ENCODE measurements around the gene CGB7.
"Not testable (repeated sequence)": the region's sequence is repeated elsewhere in the genome, so short reads cannot be mapped to it uniquely, and the experiment has no call there.

DNA sequence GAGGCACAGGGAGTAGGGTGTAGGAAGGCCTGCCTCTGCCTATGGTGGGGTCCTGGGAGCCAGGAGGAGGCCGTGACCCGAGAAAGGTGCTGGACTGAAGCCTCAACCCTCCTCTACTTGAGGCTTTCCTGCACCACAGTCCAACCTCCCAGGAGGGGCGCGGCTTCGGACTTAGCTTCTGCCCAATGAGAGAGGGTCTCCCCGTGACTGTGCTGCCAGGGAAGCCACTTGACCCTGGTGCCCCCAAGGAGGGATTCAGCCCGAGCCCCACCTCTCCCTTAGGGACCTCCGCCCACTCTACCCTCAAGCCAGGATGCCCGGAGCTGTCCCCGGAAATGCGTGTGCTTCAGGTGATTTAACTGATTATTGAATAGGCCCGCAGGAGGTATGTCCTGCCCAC lies 8.5 kb downstream of the CGB7 start, which contains the start of gene CGB8:
- TF ChIP-seq, protein P1, sequence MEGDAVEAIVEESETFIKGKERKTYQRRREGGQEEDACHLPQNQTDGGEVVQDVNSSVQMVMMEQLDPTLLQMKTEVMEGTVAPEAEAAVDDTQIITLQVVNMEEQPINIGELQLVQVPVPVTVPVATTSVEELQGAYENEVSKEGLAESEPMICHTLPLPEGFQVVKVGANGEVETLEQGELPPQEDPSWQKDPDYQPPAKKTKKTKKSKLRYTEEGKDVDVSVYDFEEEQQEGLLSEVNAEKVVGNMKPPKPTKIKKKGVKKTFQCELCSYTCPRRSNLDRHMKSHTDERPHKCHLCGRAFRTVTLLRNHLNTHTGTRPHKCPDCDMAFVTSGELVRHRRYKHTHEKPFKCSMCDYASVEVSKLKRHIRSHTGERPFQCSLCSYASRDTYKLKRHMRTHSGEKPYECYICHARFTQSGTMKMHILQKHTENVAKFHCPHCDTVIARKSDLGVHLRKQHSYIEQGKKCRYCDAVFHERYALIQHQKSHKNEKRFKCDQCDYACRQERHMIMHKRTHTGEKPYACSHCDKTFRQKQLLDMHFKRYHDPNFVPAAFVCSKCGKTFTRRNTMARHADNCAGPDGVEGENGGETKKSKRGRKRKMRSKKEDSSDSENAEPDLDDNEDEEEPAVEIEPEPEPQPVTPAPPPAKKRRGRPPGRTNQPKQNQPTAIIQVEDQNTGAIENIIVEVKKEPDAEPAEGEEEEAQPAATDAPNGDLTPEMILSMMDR (conservative IDR thresholded peaks at IDR 0.05; ENCODE audit: low read depth, low read length): not testable (repeated sequence)
- not testable (repeated sequence) for TF ChIP-seq EZH2 (IDR thresholded peaks at IDR 0.05; ENCODE audit: borderline replicate concordance, low read depth, low read length, poor library complexity, severe bottlenecking)

Measured in A673 (cell line).